WTC11 (cell line): ENCODE data around the gene CHST15. TPM values are rescaled to one million over a fixed set of nuclear protein-coding genes. Genes with fewer than 3 reads are reported as not detected.

ENCODE experiments used
- ATAC-seq: fragments of 200-7000 bp; cut with Tn5 transposase; 2 replicates; pipeline ENCODE4 v1.10.0; 2021; ENCODE audit warnings: mild to moderate bottlenecking, moderate library complexity
- CTCF ChIA-PET: fragments of 300-600 bp; sonication (Branson Sonifier 250); formaldehyde crosslinking; loops from one replicate; lab custom pipeline; 2021; ENCODE audit warnings: antibody characterized with exemption; lab: Charles Lee
- POLR2A ChIA-PET: fragments of 350-600 bp; sonication (Branson Sonifier 250); formaldehyde crosslinking; loops from one replicate; lab custom pipeline; 2021; ENCODE audit warnings: antibody characterized with exemption; lab: Charles Lee
- DNase-seq: peaks from one replicate; pipeline ENCODE4 v3.0.0; 2021; ENCODE audit warnings: low spot score
- H3K27ac Mint-ChIP-seq: 2 replicates; pipeline ENCODE4 v1.8.0; 2021; ENCODE audit warnings: mixed read lengths
- H3K27me3 Mint-ChIP-seq: 2 replicates; pipeline ENCODE4 v1.8.0; 2021; ENCODE audit warnings: low read depth, mild to moderate bottlenecking, moderate library complexity, mixed read lengths
- H3K36me3 Mint-ChIP-seq: 2 replicates; pipeline ENCODE4 v1.8.0; 2021; ENCODE audit warnings: mixed read lengths
- H3K4me1 Mint-ChIP-seq: 2 replicates; pipeline ENCODE4 v1.8.0; 2022; ENCODE audit warnings: mixed read lengths
- H3K4me3 Mint-ChIP-seq: 2 replicates; pipeline ENCODE4 v1.8.0; 2021; ENCODE audit warnings: mild to moderate bottlenecking, moderate library complexity, mixed read lengths
- H3K9me3 Mint-ChIP-seq: 2 replicates; pipeline ENCODE4 v1.8.0; 2021; ENCODE audit warnings: mixed read lengths
- ARID4B ChIP-seq: sonication (generic); formaldehyde crosslinking; IDR thresholded peaks from 2 replicates; pipeline ENCODE4 v1.8.0; 2023; ENCODE audit warnings: missing genetic modification reagents, mild to moderate bottlenecking, borderline replicate concordance
- ATF2 ChIP-seq: sonication (generic); formaldehyde crosslinking; IDR thresholded peaks from 2 replicates; pipeline ENCODE4 v1.8.1; 2022; ENCODE audit warnings: low read depth, missing genetic modification reagents, borderline replicate concordance
- ELF4 ChIP-seq: sonication (generic); formaldehyde crosslinking; IDR thresholded peaks from 2 replicates; pipeline ENCODE4 v1.8.1; 2022; ENCODE audit warnings: low read depth, mild to moderate bottlenecking, moderate library complexity, missing genetic modification reagents
- ESRRA ChIP-seq: sonication (generic); formaldehyde crosslinking; IDR thresholded peaks from 2 replicates; pipeline ENCODE4 v1.8.1; 2022; ENCODE audit warnings: mild to moderate bottlenecking, missing genetic modification reagents, borderline replicate concordance
- FOXK1 ChIP-seq: sonication (generic); formaldehyde crosslinking; IDR thresholded peaks from 2 replicates; pipeline ENCODE4 v1.8.0; 2022; ENCODE audit warnings: mild to moderate bottlenecking, moderate library complexity, missing genetic modification reagents
- FOXP1 ChIP-seq: sonication (generic); formaldehyde crosslinking; IDR thresholded peaks from 2 replicates; pipeline ENCODE4 v1.8.0; 2022; ENCODE audit warnings: missing genetic modification reagents, mild to moderate bottlenecking, moderate library complexity, borderline replicate concordance
- HMGXB4 ChIP-seq: sonication (generic); formaldehyde crosslinking; IDR thresholded peaks from 2 replicates; pipeline ENCODE4 v1.8.1; 2023; ENCODE audit warnings: mild to moderate bottlenecking, moderate library complexity, missing genetic modification reagents
- JAZF1 ChIP-seq: fragments of 250-450 bp; sonication (Bioruptor Pico); IDR thresholded peaks from 2 replicates; pipeline ENCODE4 v1.9.0; 2021; ENCODE audit warnings: moderate library complexity, mild to moderate bottlenecking, inconsistent platforms
- MXD4 ChIP-seq: fragments of 250-450 bp; sonication (Bioruptor Pico); IDR thresholded peaks from 2 replicates; pipeline ENCODE4 v1.8.0; 2021; ENCODE audit warnings: mild to moderate bottlenecking, moderate library complexity, borderline replicate concordance
- MYBL2 ChIP-seq: sonication (generic); formaldehyde crosslinking; IDR thresholded peaks from 2 replicates; pipeline ENCODE4 v1.8.1; 2023; ENCODE audit warnings: mild to moderate bottlenecking, moderate library complexity, missing genetic modification reagents
- NR1H2 ChIP-seq: sonication (generic); formaldehyde crosslinking; IDR thresholded peaks from 2 replicates; pipeline ENCODE4 v1.9.0; 2021; ENCODE audit warnings: mild to moderate bottlenecking, moderate library complexity, missing genetic modification reagents
- NR2C2 ChIP-seq: sonication (generic); formaldehyde crosslinking; IDR thresholded peaks from 2 replicates; pipeline ENCODE4 v1.8.0; 2022; ENCODE audit warnings: mild to moderate bottlenecking, missing genetic modification reagents
- PRRX2 ChIP-seq: fragments of 250-450 bp; sonication (Bioruptor Pico); IDR thresholded peaks from 2 replicates; pipeline ENCODE4 v1.8.0; 2021; ENCODE audit warnings: mild to moderate bottlenecking
- USF1 ChIP-seq: sonication (generic); formaldehyde crosslinking; IDR thresholded peaks from 2 replicates; pipeline ENCODE4 v1.8.0; 2022; ENCODE audit warnings: mild to moderate bottlenecking, missing genetic modification reagents
- ZNF263 ChIP-seq: sonication (generic); formaldehyde crosslinking; IDR thresholded peaks from 2 replicates; pipeline ENCODE4 v1.8.1; 2022; ENCODE audit warnings: low read depth, mild to moderate bottlenecking, moderate library complexity, missing genetic modification reagents
- ZNF317 ChIP-seq: sonication (generic); formaldehyde crosslinking; IDR thresholded peaks from 2 replicates; pipeline ENCODE4 v1.8.1; 2023; ENCODE audit warnings: low read depth, mild to moderate bottlenecking, moderate library complexity, missing genetic modification reagents, borderline replicate concordance
- ZNF396 ChIP-seq: fragments of 250-450 bp; sonication (Bioruptor Pico); IDR thresholded peaks from 2 replicates; pipeline ENCODE4 v1.8.0; 2021; ENCODE audit warnings: mild to moderate bottlenecking, moderate library complexity, borderline replicate concordance
- total RNA-seq: library from RNA; stranded (reverse); gene quantifications from 3 replicates; pipeline ENCODE4 v1.2.3, GENCODE V29; 2021

The CHST15 gene
- total RNA-seq, 1 experiment from 2014 or later = 10.7 TPM

- no peak for ATAC-seq
- H3K4me3 Mint-ChIP-seq = no peak overlapping the region
- peaks cover 10% of the 10 kb centered on the region for H3K4me1 Mint-ChIP-seq
- POLR2A ChIA-PET = no interaction called here
- no peaks in the 10 kb centered on the region for H3K36me3 Mint-ChIP-seq
- CTCF ChIA-PET = no interaction called here
- no peaks in the 10 kb centered on the region for H3K9me3 Mint-ChIP-seq
- no peak for DNase-seq
- H3K27me3 Mint-ChIP-seq = no peaks in the 10 kb centered on the region
- no peak overlapping the region for H3K27ac Mint-ChIP-seq
- no peak for TF ChIP-seq ESRRA
- no peak for TF ChIP-seq ZNF263 (CRISPR knock-in tag)
- TF ChIP-seq ARID4B (CRISPR knock-in tag) = no peak
- no peak for TF ChIP-seq USF1 (CRISPR knock-in tag)
- no peak for TF ChIP-seq NR1H2 (CRISPR knock-in tag)
- no peak for TF ChIP-seq MXD4
- no peak for TF ChIP-seq HMGXB4 (CRISPR knock-in tag)
- TF ChIP-seq ZNF396 (CRISPR knock-in tag) = no peak
- TF ChIP-seq FOXK1 (CRISPR knock-in tag) = no peak
- no peak for TF ChIP-seq ELF4 (CRISPR knock-in tag)
- TF ChIP-seq ATF2 (CRISPR knock-in tag) = no peak
- no peak for TF ChIP-seq MYBL2 (CRISPR knock-in tag)
These were observed 91.8 kb downstream of the CHST15 start for GRCh38 chr10:124001391-124002148.

GRCh38 chr10:124000792-124001201 lies 92.6 kb downstream of the CHST15 start:
- H3K4me3 Mint-ChIP-seq = no peak overlapping the region
- H3K4me1 Mint-ChIP-seq = peaks cover 8% of the 10 kb centered on the region
- no peaks in the 10 kb centered on the region for H3K27me3 Mint-ChIP-seq
- ChIA-PET CTCF (no interaction called here), POLR2A (no interaction called here)
- TF ChIP-seq PRRX2 (no peak), NR2C2 (CRISPR knock-in tag) (no peak), ZNF317 (CRISPR knock-in tag) (no peak), FOXP1 (CRISPR knock-in tag) (no peak), FOXK1 (CRISPR knock-in tag) (no peak), JAZF1 (no peak), USF1 (CRISPR knock-in tag) (no peak)
- no peak for DNase-seq
- H3K9me3 Mint-ChIP-seq = no peaks in the 10 kb centered on the region
- H3K27ac Mint-ChIP-seq = no peak overlapping the region
- ATAC-seq = no peak
- no peaks in the 10 kb centered on the region for H3K36me3 Mint-ChIP-seq
